ENCODE results near the gene IKZF1.

GRCh38 chr7:50428911-50429310 lies 124.4 kb downstream of the IKZF1 start:
- TF ChIP-seq CTCF (IDR thresholded peaks at IDR 0.05) (no peak), EZH2 (IDR thresholded peaks at IDR 0.05) (no peak), EZH2phosphoT487 (IDR thresholded peaks at IDR 0.05) (no peak)

Data from neural progenitor cell (in vitro differentiated cells).